ENCODE measurements around the gene LDB3.

The LDB3 gene

GRCh38 chr10:86690657-86691084 lies 22.4 kb downstream of the LDB3 start:
- H3K4me2 ChIP-seq (ENCODE audit: insufficient read depth, low read length): no peak overlapping the region
- no peak overlapping the region for H3K9ac ChIP-seq (ENCODE audit: low read depth, low read length)
- H4K20me1 ChIP-seq (ENCODE audit: insufficient read depth, low read length): no peaks in the 10 kb centered on the region
- TF ChIP-seq CTCF (IDR thresholded peaks at IDR 0.05; ENCODE audit: borderline replicate concordance, extremely low read depth, low read length, poor library complexity, severe bottlenecking): no peak
- no peak for TF ChIP-seq EZH2 (IDR thresholded peaks at IDR 0.05; ENCODE audit: borderline replicate concordance, low read depth, low read length, severe bottlenecking)
- H3K4me3 ChIP-seq (ENCODE audit: low read depth in 1 of 2, low read length in 2 of 2): no peak overlapping the region
- no peak overlapping the region for H2AFZ ChIP-seq (ENCODE audit: low read depth, low read length)
- no peak overlapping the region for H3K27ac ChIP-seq (ENCODE audit: low read length)
- H3K79me2 ChIP-seq (ENCODE audit: insufficient read depth, low read length): no peaks in the 10 kb centered on the region
- H3K4me1 ChIP-seq (ENCODE audit: insufficient read depth, low read length): no peaks in the 10 kb centered on the region
- H3K9me3 ChIP-seq (ENCODE audit: insufficient read depth, low read length, severe bottlenecking): no peaks in the 10 kb centered on the region
- DNase-seq: no peak
- peaks cover 3% of the 10 kb centered on the region for H3K27me3 ChIP-seq (ENCODE audit: insufficient read depth, low read length, poor library complexity)
- no peak for ATAC-seq (ENCODE audit: insufficient read depth, low read depth)
- no peaks in the 10 kb centered on the region for H3K36me3 ChIP-seq (ENCODE audit: insufficient read depth, low read length)

- Histone ChIP-seq H3K4me3 (ENCODE audit: low read depth in 1 of 2, low read length in 2 of 2) (no peak overlapping the region), H3K27ac (ENCODE audit: low read length) (no peak overlapping the region), H3K9ac (ENCODE audit: low read depth, low read length) (no peak overlapping the region), H3K79me2 (ENCODE audit: insufficient read depth, low read length) (no peaks in the 10 kb centered on the region), H3K9me3 (ENCODE audit: insufficient read depth, low read length, severe bottlenecking) (no peaks in the 10 kb centered on the region), H3K27me3 (ENCODE audit: insufficient read depth, low read length, poor library complexity) (peaks cover 5% of the 10 kb centered on the region), H3K4me1 (ENCODE audit: insufficient read depth, low read length) (no peaks in the 10 kb centered on the region), H2AFZ (ENCODE audit: low read depth, low read length) (no peak overlapping the region), H4K20me1 (ENCODE audit: insufficient read depth, low read length) (no peaks in the 10 kb centered on the region), H3K36me3 (ENCODE audit: insufficient read depth, low read length) (no peaks in the 10 kb centered on the region), H3K4me2 (ENCODE audit: insufficient read depth, low read length) (no peak overlapping the region)
- DNase-seq: no peak
- ATAC-seq (ENCODE audit: insufficient read depth, low read depth): no peak
- TF ChIP-seq EZH2 (IDR thresholded peaks at IDR 0.05; ENCODE audit: borderline replicate concordance, low read depth, low read length, severe bottlenecking): no peak
- TF ChIP-seq CTCF (IDR thresholded peaks at IDR 0.05; ENCODE audit: borderline replicate concordance, extremely low read depth, low read length, poor library complexity, severe bottlenecking): no peak
Measured at GRCh38 chr10:86691333-86692022, 23.2 kb downstream of the LDB3 start.

GRCh38 chr10:86692023-86692514 lies 23.8 kb downstream of the LDB3 start:
- Histone ChIP-seq H3K4me2 (ENCODE audit: insufficient read depth, low read length) (no peak overlapping the region), H3K27ac (ENCODE audit: low read length) (no peak overlapping the region)

More at GRCh38 chr10:86692023-86692514, 23.8 kb downstream of the LDB3 start:
- Histone ChIP-seq H3K4me3 (ENCODE audit: low read depth in 1 of 2, low read length in 2 of 2) (no peak overlapping the region), H2AFZ (ENCODE audit: low read depth, low read length) (no peak overlapping the region), H3K27me3 (ENCODE audit: insufficient read depth, low read length, poor library complexity) (peaks cover 9% of the 10 kb centered on the region), H3K9ac (ENCODE audit: low read depth, low read length) (no peak overlapping the region), H3K36me3 (ENCODE audit: insufficient read depth, low read length) (no peaks in the 10 kb centered on the region), H4K20me1 (ENCODE audit: insufficient read depth, low read length) (no peaks in the 10 kb centered on the region), H3K9me3 (ENCODE audit: insufficient read depth, low read length, severe bottlenecking) (no peaks in the 10 kb centered on the region), H3K79me2 (ENCODE audit: insufficient read depth, low read length) (no peaks in the 10 kb centered on the region), H3K4me1 (ENCODE audit: insufficient read depth, low read length) (no peaks in the 10 kb centered on the region)
- ATAC-seq (ENCODE audit: insufficient read depth, low read depth) (no peak), DNase-seq (no peak)
- TF ChIP-seq CTCF (IDR thresholded peaks at IDR 0.05; ENCODE audit: borderline replicate concordance, extremely low read depth, low read length, poor library complexity, severe bottlenecking) (no peak), EZH2 (IDR thresholded peaks at IDR 0.05; ENCODE audit: borderline replicate concordance, low read depth, low read length, severe bottlenecking) (no peak)
